A549 (cell line): ENCODE results near the gene FAM20C. TPM values are rescaled to one million over a fixed set of nuclear protein-coding genes. Genes with fewer than 3 reads are reported as not detected.

Experiments used
- ATAC-seq, 2 experiments: fragments of 200-7000 bp in 1 of 2; fragments of >200 bp in 1 of 2; cut with Nextera tagmentation in 1 of 2; cut with Tn5 transposase in 1 of 2; 3 replicates each; pipeline versions ENCODE4 v1.8.0 to v1.9.1; 2018 to 2020; ENCODE audit warnings: mild to moderate bottlenecking in 1 of 2, moderate library complexity in 1 of 2
- CTCF ChIA-PET: fragments of 300-600 bp; sonication (Branson Sonifier 250); formaldehyde crosslinking; extraction: SDS; loops from one replicate; lab custom pipeline; 2021; ENCODE audit warnings: antibody characterized with exemption, inconsistent platforms; lab: Yijun Ruan, JAX
- POLR2A ChIA-PET: fragments of 350-600 bp; formaldehyde crosslinking; extraction: SDS; loops from one replicate; lab custom pipeline; 2021; ENCODE audit warnings: antibody characterized with exemption, inconsistent platforms; lab: Yijun Ruan, JAX
- DNase-seq, 2 experiments: peaks; one replicate each; pipeline versions ENCODE4 v3.0.0 to v3.0.0-alpha.2; 2011 to 2016; ENCODE audit warnings: low read depth in 1 of 2, low spot score in 1 of 2
- FAIRE-seq: peaks from 2 replicates; lab custom pipeline; 2011; peaks lifted over from hg19 to GRCh38; lab: Jason Lieb, UNC
- H3K27ac ChIP-seq, 2 experiments: fragments of >200 bp; sonication (Bioruptor Twin); formaldehyde crosslinking; 3 replicates each; pipeline ENCODE4 v1.5.1; 2016 to 2017
- H3K4me1 ChIP-seq: fragments of >200 bp; sonication (Bioruptor Twin); formaldehyde crosslinking; 3 replicates; pipeline ENCODE4 v1.6.1; 2016
- H3K4me2 ChIP-seq: fragments of >200 bp; sonication (Bioruptor Twin); formaldehyde crosslinking; 3 replicates; pipeline ENCODE4 v1.6.1; 2016
- H3K4me3 ChIP-seq: fragments of >200 bp; sonication (Bioruptor Twin); formaldehyde crosslinking; 3 replicates; pipeline ENCODE4 v1.5.1; 2016
- H3K9me3 ChIP-seq: fragments of >200 bp; sonication (Bioruptor Twin); formaldehyde crosslinking; 3 replicates; pipeline ENCODE4 v1.6.1; 2016
- BCL3 ChIP-seq: fragments of >200 bp; sonication (Bioruptor Twin); formaldehyde crosslinking; IDR thresholded peaks from 3 replicates; pipeline ENCODE4 v1.6.1; 2016
- CBX2 ChIP-seq: fragments of 200-600 bp; sonication (generic); IDR thresholded peaks from 2 replicates; pipeline ENCODE4 v1.6.1; 2016; ENCODE audit warnings: low read depth, mild to moderate bottlenecking, borderline replicate concordance
- CBX8 ChIP-seq: fragments of 200-600 bp; sonication (generic); IDR thresholded peaks from 2 replicates; pipeline ENCODE4 v1.6.1; 2016
- CEBPB ChIP-seq, 2 experiments: fragments of >200 bp in 1 of 2; sonication (Bioruptor Twin) in 1 of 2; formaldehyde crosslinking in 1 of 2; IDR thresholded peaks; 2 replicates each; pipeline ENCODE4 v1.6.1; 2012 to 2016
- EHF ChIP-seq: fragments of 250-450 bp; sonication (Bioruptor Pico); IDR thresholded peaks from 2 replicates; pipeline ENCODE4 v1.5.0; 2020; ENCODE audit warnings: mild to moderate bottlenecking
- ELK1 ChIP-seq: fragments of 150-350 bp; IDR thresholded peaks from 2 replicates; pipeline ENCODE4 v1.6.1; 2014; ENCODE audit warnings: low read depth, mild to moderate bottlenecking, low read length
- FOSB ChIP-seq: fragments of 250-450 bp; sonication (Bioruptor Pico); IDR thresholded peaks from 2 replicates; pipeline ENCODE4 v1.5.0; 2020; ENCODE audit warnings: mild to moderate bottlenecking, moderate library complexity
- HDAC2 ChIP-seq: fragments of 200-600 bp; sonication (generic); IDR thresholded peaks from 2 replicates; pipeline ENCODE4 v1.6.1; 2016
- HES2 ChIP-seq: fragments of >200 bp; sonication (Bioruptor Twin); formaldehyde crosslinking; IDR thresholded peaks from 2 replicates; pipeline ENCODE4 v1.6.1; 2016
- HMGXB4 ChIP-seq: fragments of 250-450 bp; sonication (Bioruptor Pico); IDR thresholded peaks from 2 replicates; pipeline ENCODE4 v1.5.0; 2021; ENCODE audit warnings: mild to moderate bottlenecking, moderate library complexity, borderline replicate concordance
- HOXB13 ChIP-seq: fragments of 250-450 bp; sonication (Bioruptor Pico); IDR thresholded peaks from 2 replicates; pipeline ENCODE4 v1.5.0; 2020; ENCODE audit warnings: low read depth, mild to moderate bottlenecking, moderate library complexity
- JUN ChIP-seq, 2 experiments: fragments of >200 bp; sonication (Bioruptor Twin); formaldehyde crosslinking; IDR thresholded peaks; 2 replicates in 1 of 2; 3 replicates in 1 of 2; pipeline ENCODE4 v1.6.1; 2016 to 2017
- KDM1A ChIP-seq: fragments of 200-600 bp; sonication (generic); IDR thresholded peaks from 2 replicates; pipeline ENCODE4 v1.6.1; 2016; ENCODE audit warnings: low read depth, mild to moderate bottlenecking
- KDM5A ChIP-seq: fragments of 200-600 bp; sonication (generic); IDR thresholded peaks from 2 replicates; pipeline ENCODE4 v1.6.1; 2016; ENCODE audit warnings: antibody characterized with exemption, mild to moderate bottlenecking
- MAFK ChIP-seq: fragments of 450-650 bp; IDR thresholded peaks from 2 replicates; pipeline ENCODE4 v1.6.1; 2014; ENCODE audit not compliant: partially characterized antibody
- MAX ChIP-seq: IDR thresholded peaks from 2 replicates; pipeline ENCODE4 v1.6.1; 2012
- MYC ChIP-seq: IDR thresholded peaks from 2 replicates; pipeline ENCODE4 v1.6.1; 2012; ENCODE audit warnings: mild to moderate bottlenecking, inconsistent platforms, low read length, improper control_type of control experiment, borderline replicate concordance
- NPAS2 ChIP-seq: fragments of 250-450 bp; sonication (Bioruptor Pico); IDR thresholded peaks from 2 replicates; pipeline ENCODE4 v1.8.0; 2022; ENCODE audit warnings: mild to moderate bottlenecking, moderate library complexity, borderline replicate concordance
- NR3C1 ChIP-seq: fragments of >200 bp; sonication (Bioruptor Twin); formaldehyde crosslinking; IDR thresholded peaks from 3 replicates; pipeline ENCODE4 v1.6.1; 2017
- PHF8 ChIP-seq: fragments of 200-600 bp; sonication (generic); IDR thresholded peaks from 2 replicates; pipeline ENCODE4 v1.6.1; 2016; ENCODE audit warnings: low read depth, mild to moderate bottlenecking, antibody characterized with exemption, moderate library complexity, borderline replicate concordance
- RAD21 ChIP-seq, 2 experiments: fragments of >200 bp in 1 of 2; sonication (Bioruptor Twin) in 1 of 2; formaldehyde crosslinking in 1 of 2; IDR thresholded peaks in 1 of 2; conservative IDR thresholded peaks in 1 of 2; 2 replicates in 1 of 2; 3 replicates in 1 of 2; pipeline ENCODE4 v1.6.1; 2012 to 2018; ENCODE audit warnings: inconsistent platforms in 1 of 2
- RCOR1 ChIP-seq: fragments of 150-350 bp; IDR thresholded peaks from 2 replicates; pipeline ENCODE4 v1.6.1; 2014; ENCODE audit warnings: antibody characterized with exemption, low read length, low read depth
- SMC3 ChIP-seq: fragments of >200 bp; sonication (Bioruptor Twin); formaldehyde crosslinking; IDR thresholded peaks from 3 replicates; pipeline ENCODE4 v1.6.1; 2018; ENCODE audit warnings: inconsistent platforms
- TP53 ChIP-seq: fragments of 250-450 bp; sonication (Bioruptor Pico); IDR thresholded peaks from 2 replicates; pipeline ENCODE4 v1.5.0; 2021; ENCODE audit warnings: mild to moderate bottlenecking, moderate library complexity
- USF2 ChIP-seq: fragments of 450-650 bp; IDR thresholded peaks from 2 replicates; pipeline ENCODE4 v1.6.1; 2014; ENCODE audit warnings: antibody characterized with exemption
- WGBS: methylation state at CpG from one replicate; pipeline ENCODE4 v1.1.6; 2017; ENCODE audit errors: missing lambda C conversion rate; 5-methylcytosine and 5-hydroxymethylcytosine counted together
- polyA plus RNA-seq, 4 experiments: library from polyadenylated mRNA; depleted of rRNA in 3 of 4; stranded (reverse); fragments of >200 nt; fragmentation: RNase III in 1 of 4; extraction: RNeasy Plus Mini Kit Qiagen cat#74134 plus additional on column Dnase treatment in 1 of 4; gene quantifications; 2 replicates in 3 of 4; 3 replicates in 1 of 4; pipeline ENCODE4 v1.2.3, GENCODE V29; 2011 to 2017

The FAM20C gene
- polyA plus RNA-seq, 2 of the 4 experiments (the other 2 are of a cell fraction): 5.6 to 20.3 TPM

- TF ChIP-seq CEBPB (IDR thresholded peaks at IDR 0.05) (peak in 1 of 2 experiments; percentile 40; a peak in 2 of 4 replicates), HES2 (no peak), TP53 (CRISPR knock-in tag) (no peak), KDM1A (no peak), RCOR1 (no peak), CBX2 (no peak), SMC3 (no peak), RAD21 (conservative IDR thresholded peaks at IDR 0.05 in 1 of 2, IDR thresholded peaks at IDR 0.05 in 1 of 2) (no peak; a peak in 1 of 5 replicates), KDM5A (no peak), HDAC2 (no peak), FOSB (CRISPR knock-in tag) (no peak), HMGXB4 (no peak), MAX (peak; percentile 88), ELK1 (no peak), EHF (peak; percentile 29; the same call in 1 of the 2 replicates), MAFK (no peak), JUN (IDR thresholded peaks at IDR 0.05) (peak; percentile 25 to 64; a peak in 2 of 5 replicates), NPAS2 (CRISPR knock-in tag) (no peak), MYC (no peak), HOXB13 (CRISPR knock-in tag) (no peak), NR3C1 (no peak)
These were observed 42.6 kb downstream of the FAM20C start (continued) for GRCh38 chr7:234708-235553.

- no peak overlapping the region for H3K4me3 ChIP-seq
- ChIA-PET POLR2A (interaction anchor here (1.2 kb wide), 1 partner anchor 87 kb away, joined by 3 read pairs; no protein-coding TSS in a partner anchor), CTCF (interaction anchor here (1.0 kb wide), 1 partner anchor 24 kb away, joined by 5 read pairs; no protein-coding TSS in a partner anchor)
- H3K27ac ChIP-seq: peak overlapping the region; percentile 91 to 92
- no peaks in the 10 kb centered on the region for H3K9me3 ChIP-seq
- 50% methylated on average over 19 of the region's 34 CpGs for WGBS
- FAIRE-seq (no peak), DNase-seq (no peak), ATAC-seq (peak; percentile 25 to 49; a peak in 5 of 6 replicates)
- H3K4me1 ChIP-seq: peaks cover 35% of the 10 kb centered on the region
- H3K4me2 ChIP-seq: peak overlapping the region; percentile 92
- TF ChIP-seq BCL3 (no peak), USF2 (no peak), CBX8 (no peak), CBX2 (no peak), PHF8 (no peak), JUN (IDR thresholded peaks at IDR 0.05) (0 out of 5 replicates have a peak, but pooled peaks of 1 of the 2 experiments have one; percentile 9)
These were observed 43.4 kb downstream of the FAM20C start for GRCh38 chr7:235576-236395.
